GM19468 (cell line): ENCODE measurements around the gene SATB1.

Source experiments
- ATAC-seq: cut with Tn5 transposase; IDR thresholded peaks from one replicate; pipeline ENCODE4 v1.9.1; 2021; ENCODE audit warnings: mild to moderate bottlenecking, moderate library complexity, moderate number of reproducible peaks; ENCODE audit not compliant: unreplicated experiment; ENCODE audit errors: extremely low read depth

Gene SATB1

DNA sequence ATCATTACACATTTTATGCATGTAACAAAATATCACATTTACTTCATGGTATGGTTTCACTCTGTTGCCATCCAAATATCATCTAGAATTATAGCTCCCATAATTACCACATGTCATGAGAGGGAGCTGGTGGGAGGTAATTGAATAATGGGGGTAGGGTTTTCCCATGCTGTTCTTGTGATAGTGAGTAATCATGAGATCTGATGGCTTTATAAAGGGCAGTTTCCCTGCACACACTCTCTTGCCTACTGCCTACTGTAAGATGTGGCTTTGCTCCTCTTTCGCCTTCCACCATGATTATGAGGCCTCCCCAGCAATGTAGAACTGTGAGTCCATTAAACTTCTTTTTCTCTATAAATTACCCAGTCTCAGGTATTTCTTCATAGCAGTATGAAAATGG, 123.4 kb downstream of the SATB1 start:
- ATAC-seq: no peak

DNA sequence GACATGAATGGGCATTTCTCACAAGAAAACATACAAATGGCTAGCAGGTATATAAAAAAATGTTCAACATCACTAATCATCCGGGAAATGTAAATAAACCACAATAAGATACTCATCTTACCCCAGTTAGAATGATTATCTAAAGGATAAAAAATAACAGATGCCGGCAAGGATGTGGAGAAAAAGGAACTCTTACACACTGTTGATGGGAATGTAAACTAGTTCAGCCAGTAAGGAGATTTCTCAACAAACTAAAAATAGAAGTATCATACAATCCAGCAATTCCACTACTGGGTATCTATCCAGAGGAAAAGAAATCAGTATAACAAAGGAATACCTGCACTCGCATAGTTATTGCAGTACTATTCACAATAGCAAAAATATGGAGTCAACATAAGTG, 124.2 kb downstream of the SATB1 start:
- no peak for ATAC-seq

DNA sequence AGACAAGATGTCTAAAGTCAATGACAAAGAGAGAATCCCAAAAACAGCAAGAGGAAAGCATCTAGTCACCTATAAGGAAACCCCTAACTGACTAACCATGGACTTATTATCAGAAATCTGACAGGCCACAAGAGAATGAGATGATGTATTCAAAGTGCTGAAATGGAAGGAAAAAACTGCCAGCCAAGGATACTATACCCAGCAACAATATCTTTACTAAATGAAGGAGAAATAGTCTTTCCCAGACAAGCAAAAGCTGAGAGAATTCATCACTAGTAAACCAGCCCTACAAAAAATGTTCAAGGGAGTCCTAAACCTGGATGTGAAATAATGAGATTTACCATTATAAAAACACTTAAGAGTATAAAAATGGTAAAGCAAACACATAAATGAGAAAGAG, 128.0 kb downstream of the SATB1 start:
- no peak for ATAC-seq
